Mesothelial cell of epicardium (in vitro differentiated cells): Measurements from ENCODE around the gene PLCB4. TPM values are rescaled to one million over a fixed set of nuclear protein-coding genes. Genes with fewer than 3 reads are reported as not detected.
A peak's percentile ranks its signal among the peaks of the same experiment; 100 is the strongest.

Experiments used
- DNase-seq, 2 experiments: peaks; one replicate each; pipeline ENCODE4 v3.0.0; 2021; ENCODE audit warnings: low spot score in 2 of 2; ENCODE audit not compliant: unreplicated experiment in 2 of 2
- H3K27ac Mint-ChIP-seq: 2 replicates; pipeline ENCODE4 v1.8.0; 2021; ENCODE audit warnings: mixed read lengths
- H3K27me3 Mint-ChIP-seq: 2 replicates; pipeline ENCODE4 v1.8.0; 2021; ENCODE audit warnings: low read depth, mixed read lengths
- H3K36me3 Mint-ChIP-seq: 2 replicates; pipeline ENCODE4 v1.8.0; 2021; ENCODE audit warnings: mixed read lengths
- H3K4me1 Mint-ChIP-seq: 2 replicates; pipeline ENCODE4 v1.8.0; 2021; ENCODE audit warnings: mixed read lengths
- H3K4me3 Mint-ChIP-seq: 2 replicates; pipeline ENCODE4 v1.8.0; 2021; ENCODE audit warnings: mild to moderate bottlenecking, moderate library complexity, mixed read lengths
- H3K9me3 Mint-ChIP-seq: 2 replicates; pipeline ENCODE4 v1.8.0; 2021; ENCODE audit warnings: mixed read lengths
- CTCF ChIP-seq: fragments of 200-600 bp; sonication (generic); IDR thresholded peaks from one replicate; pipeline ENCODE4 v1.5.0; 2021; ENCODE audit warnings: antibody characterized with exemption; ENCODE audit not compliant: unreplicated experiment
- total RNA-seq: library from RNA; stranded (reverse); gene quantifications from 3 replicates; pipeline ENCODE4 v1.2.1, GENCODE V29; 2021

Gene PLCB4
- total RNA-seq, 1 donor from 2014 or later = 14.0 TPM

GRCh38 chr20:9395971-9396370 lies 327.1 kb downstream of the PLCB4 start:
- H3K27me3 Mint-ChIP-seq = no peaks in the 10 kb centered on the region
- DNase-seq = no peak
- peaks cover 2% of the 10 kb centered on the region for H3K36me3 Mint-ChIP-seq
- no peak for TF ChIP-seq CTCF
- peaks cover 6% of the 10 kb centered on the region for H3K4me1 Mint-ChIP-seq
- no peaks in the 10 kb centered on the region for H3K9me3 Mint-ChIP-seq
- H3K27ac Mint-ChIP-seq = no peak overlapping the region
- H3K4me3 Mint-ChIP-seq = no peak overlapping the region

- no peak for TF ChIP-seq CTCF
- Mint-ChIP-seq H3K36me3 (peaks cover 2% of the 10 kb centered on the region), H3K27ac (no peak overlapping the region), H3K9me3 (no peaks in the 10 kb centered on the region), H3K4me3 (no peak overlapping the region), H3K4me1 (peaks cover 6% of the 10 kb centered on the region), H3K27me3 (no peaks in the 10 kb centered on the region)
- DNase-seq = no peak
Measured at GRCh38 chr20:9397928-9398327, 329.0 kb downstream of the PLCB4 start.

- no peak for TF ChIP-seq CTCF
- no peak for DNase-seq
- no peak overlapping the region for H3K27ac Mint-ChIP-seq
- H3K4me3 Mint-ChIP-seq = no peak overlapping the region
- H3K9me3 Mint-ChIP-seq = no peaks in the 10 kb centered on the region
- peaks cover 2% of the 10 kb centered on the region for H3K36me3 Mint-ChIP-seq
- H3K4me1 Mint-ChIP-seq = peaks cover 6% of the 10 kb centered on the region
- H3K27me3 Mint-ChIP-seq = no peaks in the 10 kb centered on the region
Measured at GRCh38 chr20:9398882-9399281, 330.0 kb downstream of the PLCB4 start.

GRCh38 chr20:9399322-9399721 lies 330.4 kb downstream of the PLCB4 start:
- DNase-seq = no peak
- peaks cover 6% of the 10 kb centered on the region for H3K4me1 Mint-ChIP-seq
- H3K27ac Mint-ChIP-seq = no peak overlapping the region
- no peaks in the 10 kb centered on the region for H3K27me3 Mint-ChIP-seq
- H3K4me3 Mint-ChIP-seq = no peak overlapping the region
- no peaks in the 10 kb centered on the region for H3K9me3 Mint-ChIP-seq
- H3K36me3 Mint-ChIP-seq = peaks cover 2% of the 10 kb centered on the region
- no peak for TF ChIP-seq CTCF

- Mint-ChIP-seq H3K4me1 (peaks cover 6% of the 10 kb centered on the region), H3K27ac (peak overlapping the region; percentile 11), H3K4me3 (no peak overlapping the region), H3K9me3 (no peaks in the 10 kb centered on the region), H3K36me3 (peaks cover 2% of the 10 kb centered on the region), H3K27me3 (no peaks in the 10 kb centered on the region)
- DNase-seq = no peak
- TF ChIP-seq CTCF = no peak
Measured at GRCh38 chr20:9400171-9401025, 331.5 kb downstream of the PLCB4 start.

GRCh38 chr20:9401371-9401770 lies 332.5 kb downstream of the PLCB4 start:
- DNase-seq = no peak
- Mint-ChIP-seq H3K4me1 (peaks cover 6% of the 10 kb centered on the region), H3K36me3 (peaks cover 2% of the 10 kb centered on the region), H3K4me3 (no peak overlapping the region), H3K27me3 (no peaks in the 10 kb centered on the region), H3K9me3 (no peaks in the 10 kb centered on the region), H3K27ac (no peak overlapping the region)
- no peak for TF ChIP-seq CTCF
